ENCODE data around the gene NUP35.

GRCh38 chr2:183081911-183082310 lies 42.3 kb upstream of the NUP35 start:
- TF ChIP-seq, protein P1, sequence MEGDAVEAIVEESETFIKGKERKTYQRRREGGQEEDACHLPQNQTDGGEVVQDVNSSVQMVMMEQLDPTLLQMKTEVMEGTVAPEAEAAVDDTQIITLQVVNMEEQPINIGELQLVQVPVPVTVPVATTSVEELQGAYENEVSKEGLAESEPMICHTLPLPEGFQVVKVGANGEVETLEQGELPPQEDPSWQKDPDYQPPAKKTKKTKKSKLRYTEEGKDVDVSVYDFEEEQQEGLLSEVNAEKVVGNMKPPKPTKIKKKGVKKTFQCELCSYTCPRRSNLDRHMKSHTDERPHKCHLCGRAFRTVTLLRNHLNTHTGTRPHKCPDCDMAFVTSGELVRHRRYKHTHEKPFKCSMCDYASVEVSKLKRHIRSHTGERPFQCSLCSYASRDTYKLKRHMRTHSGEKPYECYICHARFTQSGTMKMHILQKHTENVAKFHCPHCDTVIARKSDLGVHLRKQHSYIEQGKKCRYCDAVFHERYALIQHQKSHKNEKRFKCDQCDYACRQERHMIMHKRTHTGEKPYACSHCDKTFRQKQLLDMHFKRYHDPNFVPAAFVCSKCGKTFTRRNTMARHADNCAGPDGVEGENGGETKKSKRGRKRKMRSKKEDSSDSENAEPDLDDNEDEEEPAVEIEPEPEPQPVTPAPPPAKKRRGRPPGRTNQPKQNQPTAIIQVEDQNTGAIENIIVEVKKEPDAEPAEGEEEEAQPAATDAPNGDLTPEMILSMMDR (IDR thresholded peaks at IDR 0.05; ENCODE audit: insufficient read depth, low read depth, low read length): no peak
- TF ChIP-seq EZH2 (IDR thresholded peaks at IDR 0.05; ENCODE audit: insufficient read depth, low read length): no peak
